ENCODE data around the gene COL8A1.

GRCh38 chr3:99848433-99848832, 210.0 kb downstream of the COL8A1 start:
- TF ChIP-seq, protein P1, sequence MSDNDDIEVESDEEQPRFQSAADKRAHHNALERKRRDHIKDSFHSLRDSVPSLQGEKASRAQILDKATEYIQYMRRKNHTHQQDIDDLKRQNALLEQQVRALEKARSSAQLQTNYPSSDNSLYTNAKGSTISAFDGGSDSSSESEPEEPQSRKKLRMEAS (IDR thresholded peaks at IDR 0.05), result no peak
- TF ChIP-seq, protein P2, sequence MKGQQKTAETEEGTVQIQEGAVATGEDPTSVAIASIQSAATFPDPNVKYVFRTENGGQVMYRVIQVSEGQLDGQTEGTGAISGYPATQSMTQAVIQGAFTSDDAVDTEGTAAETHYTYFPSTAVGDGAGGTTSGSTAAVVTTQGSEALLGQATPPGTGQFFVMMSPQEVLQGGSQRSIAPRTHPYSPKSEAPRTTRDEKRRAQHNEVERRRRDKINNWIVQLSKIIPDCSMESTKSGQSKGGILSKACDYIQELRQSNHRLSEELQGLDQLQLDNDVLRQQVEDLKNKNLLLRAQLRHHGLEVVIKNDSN (IDR thresholded peaks at IDR 0.05), result no peak
- TF ChIP-seq YY1 (IDR thresholded peaks at IDR 0.05; ENCODE audit: low read depth) (no peak), NFIC (IDR thresholded peaks at IDR 0.05) (no peak), FOXM1 (IDR thresholded peaks at IDR 0.05; ENCODE audit: borderline replicate concordance, low read depth) (no peak), CREB1 (IDR thresholded peaks at IDR 0.05; ENCODE audit: low read depth) (no peak), EGR1 (IDR thresholded peaks at IDR 0.05) (no peak), RAD21 (IDR thresholded peaks at IDR 0.05; ENCODE audit: low read depth) (no peak), CEBPB (IDR thresholded peaks at IDR 0.05) (no peak), TCF12 (IDR thresholded peaks at IDR 0.05; ENCODE audit: low read depth) (no peak), EP300 (IDR thresholded peaks at IDR 0.05; ENCODE audit: borderline replicate concordance) (no peak), TAF1 (IDR thresholded peaks at IDR 0.05; ENCODE audit: low read depth) (no peak)
